Right lobe of liver (tissue), 4 donors: ENCODE measurements around the gene PAQR4.

Experiments used
- POLR2A ChIP-seq: fragments of 450-650 bp; IDR thresholded peaks from one replicate; pipeline ENCODE4 v1.6.1; 2017; ENCODE audit warnings: antibody characterized with exemption, mild to moderate bottlenecking
- TF ChIP-seq, protein P1 (sequence below), 4 donors: fragments of 200-600 bp in 3 of 4; fragments of 450-650 bp in 1 of 4; IDR thresholded peaks; one replicate each; pipeline versions ENCODE4 v1.5.1 to v1.8.0; 2016 to 2022; ENCODE audit warnings: antibody characterized with exemption in 4 of 4, mild to moderate bottlenecking in 2 of 4
- donor health status: DM: no; HTN: no; CAD: no.
- donor health status: DM: no; HTN: no; CAD: no.
- donor health status: DM: no; HTN: yes; CAD: no.

DNA sequence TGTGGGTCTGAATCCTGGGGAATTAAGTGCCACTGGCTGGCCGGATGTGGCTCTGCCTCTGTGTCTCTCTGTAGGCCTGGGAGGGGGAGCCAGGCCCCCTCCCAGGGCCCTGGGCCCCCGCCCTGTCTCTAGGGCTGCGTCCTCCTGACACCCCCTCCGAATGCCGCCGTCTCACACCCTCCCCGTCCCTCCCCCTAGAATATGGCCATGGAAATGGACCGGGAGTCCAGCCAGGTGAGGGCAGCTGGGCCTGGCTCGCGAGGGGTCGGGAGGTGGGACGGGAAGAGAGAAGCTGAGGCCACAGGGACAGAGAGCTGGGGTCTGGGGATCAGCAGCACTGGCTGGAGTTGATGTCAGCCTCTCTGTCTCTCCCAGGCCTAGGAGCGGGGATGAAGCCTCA is 27.1 kb downstream of the PAQR4 start:
- TF ChIP-seq POLR2A, result no peak
- TF ChIP-seq, protein P1, sequence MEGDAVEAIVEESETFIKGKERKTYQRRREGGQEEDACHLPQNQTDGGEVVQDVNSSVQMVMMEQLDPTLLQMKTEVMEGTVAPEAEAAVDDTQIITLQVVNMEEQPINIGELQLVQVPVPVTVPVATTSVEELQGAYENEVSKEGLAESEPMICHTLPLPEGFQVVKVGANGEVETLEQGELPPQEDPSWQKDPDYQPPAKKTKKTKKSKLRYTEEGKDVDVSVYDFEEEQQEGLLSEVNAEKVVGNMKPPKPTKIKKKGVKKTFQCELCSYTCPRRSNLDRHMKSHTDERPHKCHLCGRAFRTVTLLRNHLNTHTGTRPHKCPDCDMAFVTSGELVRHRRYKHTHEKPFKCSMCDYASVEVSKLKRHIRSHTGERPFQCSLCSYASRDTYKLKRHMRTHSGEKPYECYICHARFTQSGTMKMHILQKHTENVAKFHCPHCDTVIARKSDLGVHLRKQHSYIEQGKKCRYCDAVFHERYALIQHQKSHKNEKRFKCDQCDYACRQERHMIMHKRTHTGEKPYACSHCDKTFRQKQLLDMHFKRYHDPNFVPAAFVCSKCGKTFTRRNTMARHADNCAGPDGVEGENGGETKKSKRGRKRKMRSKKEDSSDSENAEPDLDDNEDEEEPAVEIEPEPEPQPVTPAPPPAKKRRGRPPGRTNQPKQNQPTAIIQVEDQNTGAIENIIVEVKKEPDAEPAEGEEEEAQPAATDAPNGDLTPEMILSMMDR (IDR thresholded peaks at IDR 0.05), result no peak
